HCT116 (cell line): ENCODE results near the gene IRF8. TPM values are rescaled to one million over a fixed set of nuclear protein-coding genes. Genes with fewer than 3 reads are reported as not detected.

Source experiments
- ATAC-seq: fragments of 200-7000 bp; cut with Tn5 transposase; 2 replicates; pipeline ENCODE4 v1.9.1; 2020; ENCODE audit warnings: mild to moderate bottlenecking, moderate library complexity
- BruUV-seq: library from RNA; stranded (reverse); fragments of 400-500 nt; replicated peaks from 2 replicates; lab custom pipeline; 2021; lab: Mats Ljungman, UMichigan
- CTCF ChIA-PET: fragments of 300-600 bp; sonication (Branson Sonifier 250); formaldehyde crosslinking; loops from one replicate; lab custom pipeline; 2021; ENCODE audit warnings: antibody characterized with exemption; lab: Charles Lee
- POLR2A ChIA-PET: fragments of 300-600, 350-600 bp; sonication (Branson Sonifier 250); formaldehyde crosslinking; loops from one replicate; lab custom pipeline; 2021; ENCODE audit warnings: antibody characterized with exemption; lab: Charles Lee
- RAD21 ChIA-PET, 2 experiments: fragments of 300-600 bp; sonication (Branson Sonifier 250); formaldehyde crosslinking; loops; one replicate each; lab custom pipeline; 2023; ENCODE audit warnings: low total read pairs in 2 of 2; ENCODE audit not compliant: uncharacterized antibody in 2 of 2, unreplicated experiment in 2 of 2, low non-redundant PET in 1 of 2; lab: Charles Lee
- DNase-seq: peaks from one replicate; pipeline ENCODE4 v3.0.0-alpha.2; 2010; ENCODE audit warnings: low read depth, low spot score
- H2AFZ ChIP-seq: fragments of 200-600 bp; shearing (Covaris generic), sonication (generic); 2 replicates; pipeline ENCODE4 v1.6.1; 2017; ENCODE audit warnings: low read depth, mixed run types, mixed read lengths, antibody characterized with exemption, low read length; ENCODE audit not compliant: poor library complexity, severe bottlenecking
- H3K27ac ChIP-seq: 2 replicates; pipeline ENCODE4 v1.5.1; 2012; ENCODE audit warnings: low read depth, low read length
- H3K27me3 ChIP-seq: fragments of 200-600 bp; sonication (generic); 2 replicates; pipeline ENCODE4 v1.6.1; 2016; ENCODE audit warnings: mixed run types, low read length, mixed read lengths; ENCODE audit not compliant: insufficient read depth
- H3K36me3 ChIP-seq, 2 experiments: fragments of 200-500 bp in 1 of 2; fragments of 200-600 bp in 1 of 2; sonication (Bioruptor generic) in 1 of 2; sonication (generic) in 1 of 2; 2 replicates each; pipeline versions ENCODE4 v1.5.1 to v1.6.1; 2014 to 2016; ENCODE audit warnings: low read length in 2 of 2, inconsistent platforms in 1 of 2, mixed read lengths in 1 of 2, mixed run types in 1 of 2; ENCODE audit not compliant: insufficient read depth in 2 of 2, control insufficient read depth in 1 of 2
- H3K4me1 ChIP-seq, 2 experiments: fragments of 200-600 bp in 1 of 2; sonication (generic) in 1 of 2; 2 replicates each; pipeline versions ENCODE4 v1.5.1 to v1.6.1; 2012 to 2017; ENCODE audit warnings: low read length in 2 of 2, inconsistent platforms in 1 of 2, mild to moderate bottlenecking in 1 of 2, mixed read lengths in 1 of 2, mixed run types in 1 of 2, moderate library complexity in 1 of 2; ENCODE audit not compliant: insufficient read depth in 2 of 2, control insufficient read depth in 1 of 2
- H3K4me2 ChIP-seq: fragments of 200-600 bp; sonication (generic); 2 replicates; pipeline ENCODE4 v1.6.1; 2017; ENCODE audit warnings: mixed run types, low read length, mixed read lengths
- H3K4me3 ChIP-seq, 2 experiments: fragments of 200-600 bp in 1 of 2; sonication (generic) in 1 of 2; replicated peaks in 1 of 2; 2 replicates each; pipeline ENCODE4 v1.5.1; 2011 to 2016; ENCODE audit warnings: low read length in 2 of 2, control low read depth in 1 of 2, low read depth in 1 of 2, mild to moderate bottlenecking in 1 of 2, mixed read lengths in 1 of 2, mixed run types in 1 of 2
- H3K79me2 ChIP-seq: fragments of 200-600 bp; sonication (generic); 2 replicates; pipeline ENCODE4 v1.6.1; 2017; ENCODE audit warnings: mild to moderate bottlenecking, mixed run types, low read length, moderate library complexity, mixed read lengths; ENCODE audit not compliant: insufficient read depth
- H3K9ac ChIP-seq: fragments of 200-600 bp; sonication (generic); 2 replicates; pipeline ENCODE4 v1.6.1; 2016; ENCODE audit warnings: low read length, mixed read lengths
- H3K9me2 ChIP-seq: fragments of 200-600 bp; sonication (generic), shearing (Covaris generic); 2 replicates; pipeline ENCODE4 v1.6.1; 2017; ENCODE audit warnings: mixed run types, mild to moderate bottlenecking, moderate library complexity; ENCODE audit not compliant: insufficient read depth
- H3K9me3 ChIP-seq, 2 experiments: fragments of 200-500 bp in 1 of 2; fragments of 200-600 bp in 1 of 2; sonication (Bioruptor generic) in 1 of 2; sonication (generic) in 1 of 2; 2 replicates each; pipeline ENCODE4 v1.6.1; 2014 to 2017; ENCODE audit warnings: low read length in 2 of 2, mixed read lengths in 2 of 2, inconsistent platforms in 1 of 2, low read depth in 1 of 2, mild to moderate bottlenecking in 1 of 2, mixed run types in 1 of 2, moderate library complexity in 1 of 2; ENCODE audit not compliant: control insufficient read depth in 1 of 2, insufficient read depth in 1 of 2
- H4K20me1 ChIP-seq: fragments of 200-600 bp; sonication (generic), shearing (Covaris generic); 2 replicates; pipeline ENCODE4 v1.6.1; 2017; ENCODE audit warnings: mixed run types, mild to moderate bottlenecking, moderate library complexity; ENCODE audit not compliant: insufficient read depth
- CBX3 ChIP-seq: IDR thresholded peaks from 2 replicates; pipeline ENCODE4 v1.6.1; 2012; ENCODE audit warnings: low read depth
- CEBPB ChIP-seq: IDR thresholded peaks from 2 replicates; pipeline ENCODE4 v1.6.1; 2012; ENCODE audit warnings: low read depth
- EGR1 ChIP-seq: IDR thresholded peaks from 2 replicates; pipeline ENCODE4 v1.6.1; 2012; ENCODE audit warnings: low read depth
- EZH2 ChIP-seq: fragments of 200-600 bp; sonication (generic); IDR thresholded peaks from 2 replicates; pipeline ENCODE4 v1.6.1; 2017; ENCODE audit warnings: antibody characterized with exemption, mixed run types
- FOSL1 ChIP-seq: IDR thresholded peaks from 2 replicates; pipeline ENCODE4 v1.6.1; 2012; ENCODE audit warnings: low read depth
- JUND ChIP-seq: IDR thresholded peaks from 2 replicates; pipeline ENCODE4 v1.6.1; 2012
- POLR2A ChIP-seq: IDR thresholded peaks from 2 replicates; pipeline ENCODE4 v1.7.0; 2011; ENCODE audit warnings: borderline replicate concordance; ENCODE audit not compliant: insufficient read depth, insufficient read length; ENCODE audit errors: extremely low read depth
- RAD21 ChIP-seq: IDR thresholded peaks from 2 replicates; pipeline ENCODE4 v1.6.1; 2012; ENCODE audit warnings: low read depth, mild to moderate bottlenecking
- SIN3A ChIP-seq: IDR thresholded peaks from 2 replicates; pipeline ENCODE4 v1.6.1; 2012; ENCODE audit warnings: low read depth
- TCF7L2 ChIP-seq: IDR thresholded peaks from 2 replicates; pipeline ENCODE4 v1.7.0; 2011; ENCODE audit warnings: borderline replicate concordance, inconsistent platforms; ENCODE audit not compliant: insufficient read depth, insufficient read length; ENCODE audit errors: extremely low read depth
- YY1 ChIP-seq: IDR thresholded peaks from 2 replicates; pipeline ENCODE4 v1.6.1; 2011; ENCODE audit warnings: low read length, low read depth, moderate library complexity, mild to moderate bottlenecking; ENCODE audit not compliant: insufficient replicate concordance; ENCODE audit errors: extremely low read depth
- ZNF274 ChIP-seq: fragments of 200-500 bp; sonication (Bioruptor generic); IDR thresholded peaks from 2 replicates; pipeline ENCODE4 v1.6.1; 2014; ENCODE audit warnings: mild to moderate bottlenecking, low read depth, low read length, inconsistent platforms
- intact Hi-C: fragments of 100-400 bp; cut with micrococcal nuclease; formaldehyde crosslinking; loops from 2 replicates; pipeline ENCODE4 v1.10.0; 2022
- total RNA-seq: library from RNA; stranded (reverse); gene quantifications from one replicate; pipeline ENCODE4 v1.2.1, GENCODE V29; 2021; ENCODE audit not compliant: unreplicated experiment
- TF ChIP-seq, protein P1 (sequence below): IDR thresholded peaks from 2 replicates; pipeline ENCODE4 v1.6.1; 2012
- TF ChIP-seq, protein P2 (sequence below): IDR thresholded peaks from 2 replicates; pipeline ENCODE4 v1.6.1; 2011; ENCODE audit warnings: mild to moderate bottlenecking, low read length, moderate library complexity; ENCODE audit not compliant: insufficient replicate concordance; ENCODE audit errors: extremely low read depth
- TF ChIP-seq, protein P3 (sequence below), 3 experiments: fragments of 200-600 bp in 1 of 3; sonication (generic) in 1 of 3; IDR thresholded peaks in 2 of 3; conservative IDR thresholded peaks in 1 of 3; 2 replicates each; pipeline ENCODE4 v1.5.1; 2012 to 2017; ENCODE audit warnings: low read depth in 2 of 3, low read length in 2 of 3, antibody characterized with exemption in 1 of 3, borderline replicate concordance in 1 of 3, control low read depth in 1 of 3, mild to moderate bottlenecking in 1 of 3, mixed read lengths in 1 of 3, mixed run types in 1 of 3, moderate library complexity in 1 of 3; ENCODE audit not compliant: insufficient read depth in 1 of 3

Gene IRF8
- total RNA-seq, 1 experiment from 2014 or later: 0.61 TPM

DNA sequence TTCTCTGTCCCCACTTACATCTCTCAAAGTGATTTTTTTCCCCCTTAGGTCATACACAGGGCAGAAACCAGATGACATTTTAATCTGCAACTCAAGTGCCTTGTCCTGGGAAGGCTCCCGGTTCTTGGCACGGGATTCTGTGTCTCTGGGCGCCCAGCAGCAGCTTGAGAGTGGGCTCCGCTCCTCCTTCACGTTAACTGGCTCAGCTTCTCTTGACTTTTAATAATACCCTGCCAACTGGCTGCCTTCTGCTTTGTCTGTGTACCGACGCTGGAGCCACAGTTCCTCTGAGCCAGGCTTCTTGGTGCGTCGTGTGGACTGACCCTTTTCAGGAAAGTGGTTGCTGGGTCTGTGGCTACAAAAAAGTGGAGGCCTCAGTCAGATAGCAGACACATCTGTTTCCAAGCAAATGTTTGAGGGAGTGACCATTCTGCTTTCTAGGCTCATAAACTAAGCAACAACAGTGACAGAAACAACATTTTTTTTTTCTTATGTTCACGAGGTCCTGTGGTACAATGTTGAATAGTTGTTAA, 64.9 kb downstream of the IRF8 start:
- Histone ChIP-seq H3K9ac (no peak overlapping the region), H4K20me1 (no peaks in the 10 kb centered on the region), H3K27ac (no peak overlapping the region), H3K36me3 (no peaks in the 10 kb centered on the region), H3K9me3 (no peaks in the 10 kb centered on the region), H3K27me3 (peaks cover 37% of the 10 kb centered on the region), H2AFZ (no peak overlapping the region), H3K4me3 (no peak overlapping the region), H3K4me1 (no peaks in the 10 kb centered on the region), H3K79me2 (no peaks in the 10 kb centered on the region), H3K9me2 (no peaks in the 10 kb centered on the region), H3K4me2 (no peak overlapping the region)
- ChIA-PET RAD21 (no interaction called here), POLR2A (no interaction called here), CTCF (interaction anchor here (1.6 kb wide), 1 partner anchor 145 kb away, joined by 3 read pairs; no protein-coding TSS in a partner anchor)
- TF ChIP-seq RAD21 (no peak), YY1 (no peak), EGR1 (no peak), POLR2A (no peak), FOSL1 (no peak), ZNF274 (no peak)
- TF ChIP-seq, protein P1, sequence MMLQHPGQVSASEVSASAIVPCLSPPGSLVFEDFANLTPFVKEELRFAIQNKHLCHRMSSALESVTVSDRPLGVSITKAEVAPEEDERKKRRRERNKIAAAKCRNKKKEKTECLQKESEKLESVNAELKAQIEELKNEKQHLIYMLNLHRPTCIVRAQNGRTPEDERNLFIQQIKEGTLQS: no peak
- DNase-seq (no peak), ATAC-seq (no peak)
- no TSS peak for BruUV-seq
- intact Hi-C loops: loop anchor here (10.0 kb wide), 1 partner anchor 59 kb away; no protein-coding TSS in a partner anchor

DNA sequence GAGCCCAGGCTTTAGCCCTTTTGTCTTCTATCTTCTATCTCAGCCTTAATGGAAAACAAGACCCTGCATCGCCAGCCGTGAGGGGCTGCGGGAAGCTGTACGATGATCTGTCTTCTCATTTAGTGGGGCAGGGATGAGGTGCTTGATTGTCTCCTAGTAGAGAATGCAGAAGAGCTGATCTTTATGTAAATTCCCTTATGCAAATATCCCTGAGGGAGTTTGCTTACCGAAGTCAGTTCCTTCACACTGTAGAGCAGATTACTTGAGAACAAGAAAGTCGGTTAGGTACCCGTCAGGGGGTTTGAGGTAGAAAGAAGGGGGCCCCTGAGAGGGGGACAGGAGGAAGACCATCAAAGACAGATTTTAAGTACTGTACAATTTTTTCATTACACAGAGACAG, 66.2 kb downstream of the IRF8 start:
- no peaks in the 10 kb centered on the region for H4K20me1 ChIP-seq
- H3K27ac ChIP-seq: no peak overlapping the region
- no peak overlapping the region for H3K9ac ChIP-seq
- ChIA-PET POLR2A (no interaction called here), RAD21 (no interaction called here), CTCF (no interaction called here)
- H3K4me2 ChIP-seq: no peak overlapping the region
- no TSS peak for BruUV-seq
- intact Hi-C loops: loop anchor here (10.0 kb wide), 1 partner anchor 60 kb away; no protein-coding TSS in a partner anchor
- no peaks in the 10 kb centered on the region for H3K9me2 ChIP-seq
- H2AFZ ChIP-seq: no peak overlapping the region
- H3K9me3 ChIP-seq: no peaks in the 10 kb centered on the region
- H3K27me3 ChIP-seq: peaks cover 47% of the 10 kb centered on the region
- no peak for ATAC-seq
- no peak for DNase-seq
- no peaks in the 10 kb centered on the region for H3K4me1 ChIP-seq
- H3K4me3 ChIP-seq: no peak overlapping the region
- H3K36me3 ChIP-seq: no peaks in the 10 kb centered on the region
- H3K79me2 ChIP-seq: no peaks in the 10 kb centered on the region
- TF ChIP-seq CBX3 (no peak), RAD21 (no peak), TCF7L2 (no peak), YY1 (no peak), CEBPB (no peak), EZH2 (no peak), JUND (no peak), SIN3A (no peak), POLR2A (no peak), FOSL1 (no peak)
- TF ChIP-seq, protein P2, sequence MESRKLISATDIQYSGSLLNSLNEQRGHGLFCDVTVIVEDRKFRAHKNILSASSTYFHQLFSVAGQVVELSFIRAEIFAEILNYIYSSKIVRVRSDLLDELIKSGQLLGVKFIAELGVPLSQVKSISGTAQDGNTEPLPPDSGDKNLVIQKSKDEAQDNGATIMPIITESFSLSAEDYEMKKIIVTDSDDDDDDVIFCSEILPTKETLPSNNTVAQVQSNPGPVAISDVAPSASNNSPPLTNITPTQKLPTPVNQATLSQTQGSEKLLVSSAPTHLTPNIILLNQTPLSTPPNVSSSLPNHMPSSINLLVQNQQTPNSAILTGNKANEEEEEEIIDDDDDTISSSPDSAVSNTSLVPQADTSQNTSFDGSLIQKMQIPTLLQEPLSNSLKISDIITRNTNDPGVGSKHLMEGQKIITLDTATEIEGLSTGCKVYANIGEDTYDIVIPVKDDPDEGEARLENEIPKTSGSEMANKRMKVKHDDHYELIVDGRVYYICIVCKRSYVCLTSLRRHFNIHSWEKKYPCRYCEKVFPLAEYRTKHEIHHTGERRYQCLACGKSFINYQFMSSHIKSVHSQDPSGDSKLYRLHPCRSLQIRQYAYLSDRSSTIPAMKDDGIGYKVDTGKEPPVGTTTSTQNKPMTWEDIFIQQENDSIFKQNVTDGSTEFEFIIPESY: no peak
- TF ChIP-seq, protein P1: no peak
- TF ChIP-seq, protein P3, sequence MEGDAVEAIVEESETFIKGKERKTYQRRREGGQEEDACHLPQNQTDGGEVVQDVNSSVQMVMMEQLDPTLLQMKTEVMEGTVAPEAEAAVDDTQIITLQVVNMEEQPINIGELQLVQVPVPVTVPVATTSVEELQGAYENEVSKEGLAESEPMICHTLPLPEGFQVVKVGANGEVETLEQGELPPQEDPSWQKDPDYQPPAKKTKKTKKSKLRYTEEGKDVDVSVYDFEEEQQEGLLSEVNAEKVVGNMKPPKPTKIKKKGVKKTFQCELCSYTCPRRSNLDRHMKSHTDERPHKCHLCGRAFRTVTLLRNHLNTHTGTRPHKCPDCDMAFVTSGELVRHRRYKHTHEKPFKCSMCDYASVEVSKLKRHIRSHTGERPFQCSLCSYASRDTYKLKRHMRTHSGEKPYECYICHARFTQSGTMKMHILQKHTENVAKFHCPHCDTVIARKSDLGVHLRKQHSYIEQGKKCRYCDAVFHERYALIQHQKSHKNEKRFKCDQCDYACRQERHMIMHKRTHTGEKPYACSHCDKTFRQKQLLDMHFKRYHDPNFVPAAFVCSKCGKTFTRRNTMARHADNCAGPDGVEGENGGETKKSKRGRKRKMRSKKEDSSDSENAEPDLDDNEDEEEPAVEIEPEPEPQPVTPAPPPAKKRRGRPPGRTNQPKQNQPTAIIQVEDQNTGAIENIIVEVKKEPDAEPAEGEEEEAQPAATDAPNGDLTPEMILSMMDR (IDR thresholded peaks at IDR 0.05 in 2 of 3, conservative IDR thresholded peaks at IDR 0.05 in 1 of 3; ENCODE audit: borderline replicate concordance in 1 of 3, insufficient read depth in 1 of 3, low read depth in 2 of 3, low read length in 2 of 3): no peak
